Cardiac fibroblast (primary cell): ENCODE data around the gene LAMA2.

Experiments used
- DNase-seq, 2 donors: peaks; one replicate each; pipeline versions ENCODE4 v3.0.0 to v3.0.0-alpha.2; 2010; ENCODE audit warnings: low read depth in 2 of 2
- H3K4me3 ChIP-seq, 2 donors: replicated peaks in 1 of 2; 1 replicate in 1 of 2; 2 replicates in 1 of 2; pipeline ENCODE4 v1.5.1; 2011; ENCODE audit warnings: low read depth in 2 of 2, low read length in 2 of 2, mild to moderate bottlenecking in 2 of 2, moderate library complexity in 1 of 2
- TF ChIP-seq, protein P1 (sequence below): IDR thresholded peaks from one replicate; pipeline ENCODE4 v1.5.1; 2011; ENCODE audit warnings: low read depth, mild to moderate bottlenecking, low read length, inconsistent platforms

The LAMA2 gene

DNA sequence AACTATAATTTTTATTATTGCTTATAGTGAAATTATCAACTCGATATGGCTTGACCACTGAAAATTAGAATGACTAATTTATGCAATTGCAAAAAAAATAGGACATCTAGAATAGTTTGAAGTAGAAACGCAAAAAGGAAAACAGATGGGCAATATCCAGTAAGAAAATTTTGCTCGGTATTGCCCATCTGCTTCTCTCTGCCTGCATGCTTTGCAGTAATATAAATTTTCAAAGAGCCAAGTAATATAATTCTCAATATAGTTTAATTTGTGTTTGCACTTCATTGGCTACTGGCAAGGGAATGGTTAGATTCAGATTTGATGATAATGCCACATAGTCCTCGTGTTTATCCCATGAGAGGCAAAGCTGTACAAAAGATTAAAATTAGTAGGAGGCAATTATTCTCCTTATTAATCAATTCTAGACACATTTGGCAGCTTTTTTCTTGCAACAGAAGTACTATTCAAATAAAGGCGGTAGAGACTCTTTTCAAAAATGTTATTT lies 27.3 kb upstream of the LAMA2 start:
- TF ChIP-seq, protein P1, sequence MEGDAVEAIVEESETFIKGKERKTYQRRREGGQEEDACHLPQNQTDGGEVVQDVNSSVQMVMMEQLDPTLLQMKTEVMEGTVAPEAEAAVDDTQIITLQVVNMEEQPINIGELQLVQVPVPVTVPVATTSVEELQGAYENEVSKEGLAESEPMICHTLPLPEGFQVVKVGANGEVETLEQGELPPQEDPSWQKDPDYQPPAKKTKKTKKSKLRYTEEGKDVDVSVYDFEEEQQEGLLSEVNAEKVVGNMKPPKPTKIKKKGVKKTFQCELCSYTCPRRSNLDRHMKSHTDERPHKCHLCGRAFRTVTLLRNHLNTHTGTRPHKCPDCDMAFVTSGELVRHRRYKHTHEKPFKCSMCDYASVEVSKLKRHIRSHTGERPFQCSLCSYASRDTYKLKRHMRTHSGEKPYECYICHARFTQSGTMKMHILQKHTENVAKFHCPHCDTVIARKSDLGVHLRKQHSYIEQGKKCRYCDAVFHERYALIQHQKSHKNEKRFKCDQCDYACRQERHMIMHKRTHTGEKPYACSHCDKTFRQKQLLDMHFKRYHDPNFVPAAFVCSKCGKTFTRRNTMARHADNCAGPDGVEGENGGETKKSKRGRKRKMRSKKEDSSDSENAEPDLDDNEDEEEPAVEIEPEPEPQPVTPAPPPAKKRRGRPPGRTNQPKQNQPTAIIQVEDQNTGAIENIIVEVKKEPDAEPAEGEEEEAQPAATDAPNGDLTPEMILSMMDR, result no peak
- no peak for DNase-seq
- no peak overlapping the region for H3K4me3 ChIP-seq

DNA sequence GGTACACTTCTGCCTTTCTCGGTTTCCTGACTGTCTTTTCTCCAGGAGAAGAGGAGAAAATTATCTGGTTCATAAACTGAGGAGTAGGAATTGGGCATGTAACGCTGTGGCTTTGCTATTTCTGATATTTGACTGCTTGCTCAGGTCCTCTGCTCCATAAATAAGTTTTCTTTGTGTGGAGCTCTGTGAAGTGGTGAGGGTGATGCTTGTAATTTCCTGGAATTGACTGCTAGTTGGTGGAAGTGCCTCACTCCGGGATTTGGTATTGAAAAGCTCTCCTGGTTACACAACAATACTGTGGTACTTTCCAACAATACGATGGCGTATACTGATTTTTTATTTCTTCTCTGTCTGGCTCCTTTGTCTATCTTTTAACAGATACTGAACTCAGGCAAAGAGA lies 25.1 kb upstream of the LAMA2 start:
- DNase-seq, result no peak
- TF ChIP-seq, protein P1, result no peak
- no peak overlapping the region for H3K4me3 ChIP-seq

DNA sequence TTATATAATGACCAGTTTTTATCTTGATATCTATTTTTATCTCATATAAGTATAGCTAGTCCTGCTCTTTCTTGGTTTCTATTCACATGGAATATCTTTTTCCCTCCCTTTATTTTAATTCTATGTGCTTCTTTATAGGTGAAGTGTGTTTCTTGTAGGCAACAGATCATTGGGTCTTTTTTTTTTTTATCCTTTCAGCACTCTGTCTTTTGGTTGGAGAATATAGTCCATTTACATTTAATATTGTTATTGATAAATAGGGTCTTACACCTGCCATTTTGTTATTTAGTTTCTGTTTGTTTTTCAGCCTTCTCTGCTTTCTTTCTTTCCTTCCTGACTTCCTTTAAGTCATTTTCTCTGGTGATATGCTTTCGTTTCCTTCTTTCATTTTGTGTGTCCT lies 22.2 kb upstream of the LAMA2 start:
- no peak for DNase-seq
- no peak overlapping the region for H3K4me3 ChIP-seq
- TF ChIP-seq, protein P1, result no peak

DNA sequence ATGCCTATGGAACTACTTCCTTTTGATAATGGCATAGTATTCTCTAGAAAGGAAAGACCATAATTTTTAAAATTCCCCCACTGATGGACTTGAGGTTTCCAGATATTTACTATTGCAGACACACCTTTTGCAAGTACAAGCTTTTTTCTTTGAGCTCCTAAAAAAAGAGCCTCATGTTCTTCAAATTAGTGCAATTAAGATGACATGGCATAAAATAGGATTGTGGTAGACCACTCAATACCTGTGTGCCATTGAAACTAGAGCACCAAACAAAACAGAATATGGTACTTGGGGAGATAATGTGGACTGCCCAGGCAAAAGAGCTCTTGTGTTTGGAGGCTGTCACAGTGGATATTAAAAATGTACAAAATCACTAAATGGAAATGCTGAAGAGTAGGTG lies 19.0 kb upstream of the LAMA2 start:
- TF ChIP-seq, protein P1, result no peak

DNA sequence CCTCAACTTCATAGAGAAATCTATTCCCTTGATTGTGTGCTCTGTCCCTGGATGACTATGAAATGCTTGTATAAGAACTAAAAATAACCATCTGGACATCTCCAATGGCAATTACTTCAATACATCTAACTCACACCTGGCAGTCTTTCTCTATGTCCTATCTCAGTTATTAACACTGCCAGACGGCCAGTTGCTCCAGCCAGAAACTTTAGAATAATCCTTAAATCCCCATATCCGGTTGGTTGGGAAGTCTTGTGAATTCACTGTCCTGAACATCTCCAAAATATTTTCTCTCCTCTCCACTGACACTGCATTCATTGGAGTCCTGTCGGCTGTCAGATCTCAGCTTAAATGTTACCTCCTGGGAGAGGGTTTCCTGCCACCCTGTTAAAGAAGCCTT lies 12.2 kb upstream of the LAMA2 start:
- no peak overlapping the region for H3K4me3 ChIP-seq
- no peak for DNase-seq
- TF ChIP-seq, protein P1, result no peak

More for the DNA sequence above, 19.0 kb upstream of the LAMA2 start:
- no peak for DNase-seq
- no peak overlapping the region for H3K4me3 ChIP-seq

DNA sequence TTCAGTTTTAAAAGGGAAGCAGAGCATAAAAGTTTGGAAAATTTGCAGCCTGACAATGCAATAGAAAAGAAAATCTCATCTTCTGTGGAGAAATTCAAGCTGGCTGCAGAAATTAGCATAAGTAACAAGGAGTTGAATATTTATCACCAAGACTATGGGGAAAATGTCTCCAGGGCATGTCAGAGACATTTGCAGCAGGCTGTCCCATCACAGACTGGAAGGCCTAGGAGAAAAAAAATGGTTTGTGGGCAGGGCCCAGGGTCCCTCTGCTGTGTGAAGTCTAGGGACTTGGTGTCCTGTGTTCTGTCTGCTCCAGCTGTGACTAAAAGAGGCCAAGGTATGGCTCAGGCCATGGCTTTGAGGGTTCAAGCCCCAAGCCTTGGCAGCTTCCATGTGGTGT lies 8.1 kb upstream of the LAMA2 start:
- H3K4me3 ChIP-seq, result no peak overlapping the region
- DNase-seq, result no peak
- TF ChIP-seq, protein P1, result no peak

DNA sequence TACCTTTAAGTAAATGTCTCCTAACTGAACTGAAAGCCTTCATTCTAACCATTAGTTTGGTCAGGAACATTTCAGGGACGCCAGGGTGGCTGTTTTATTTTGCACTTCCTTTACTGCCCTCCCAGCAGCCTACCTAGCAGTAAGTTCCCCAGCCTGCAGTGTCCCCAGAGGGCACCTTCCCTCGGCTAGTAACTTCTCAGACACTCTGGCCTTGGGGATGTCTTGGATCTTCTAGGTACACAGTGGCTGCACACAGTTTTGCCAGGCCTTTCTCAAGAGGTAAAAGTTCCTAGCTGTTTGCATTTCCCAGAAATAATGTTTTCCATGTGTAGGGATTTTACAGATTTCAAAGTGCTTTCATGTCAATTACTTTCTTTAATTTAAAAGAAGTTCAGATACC lies 378 bp upstream of the LAMA2 start:
- TF ChIP-seq, protein P1, result no peak
- peak overlapping the region; percentile 70 to 73 for H3K4me3 ChIP-seq
- DNase-seq, result peak in 1 of 2 donors; percentile 37
